ENCODE results near the gene TPT1. TPM values are rescaled to one million over a fixed set of nuclear protein-coding genes. Genes with fewer than 3 reads are reported as not detected.
A peak's percentile ranks its signal among the peaks of the same experiment; 100 is the strongest.

TPT1 gene
- total RNA-seq, 1 experiment from 2014 or later = 1,612 TPM

GRCh38 chr13:45333977-45334922 lies 6.7 kb downstream of the TPT1 start:
- DNase-seq (ENCODE audit: low spot score) = no peak

GRCh38 chr13:45333251-45333976 lies 7.6 kb downstream of the TPT1 start:
- no peak for DNase-seq (ENCODE audit: low spot score)

- no peak for DNase-seq (ENCODE audit: low spot score)
Measured at GRCh38 chr13:45332831-45333219, 8.2 kb downstream of the TPT1 start.

- DNase-seq (ENCODE audit: low spot score) = peak; percentile 65
Measured at GRCh38 chr13:45332036-45332830, 8.8 kb downstream of the TPT1 start.

GRCh38 chr13:45331692-45332035 lies 9.3 kb downstream of the TPT1 start:
- DNase-seq (ENCODE audit: low spot score) = no peak

DNA sequence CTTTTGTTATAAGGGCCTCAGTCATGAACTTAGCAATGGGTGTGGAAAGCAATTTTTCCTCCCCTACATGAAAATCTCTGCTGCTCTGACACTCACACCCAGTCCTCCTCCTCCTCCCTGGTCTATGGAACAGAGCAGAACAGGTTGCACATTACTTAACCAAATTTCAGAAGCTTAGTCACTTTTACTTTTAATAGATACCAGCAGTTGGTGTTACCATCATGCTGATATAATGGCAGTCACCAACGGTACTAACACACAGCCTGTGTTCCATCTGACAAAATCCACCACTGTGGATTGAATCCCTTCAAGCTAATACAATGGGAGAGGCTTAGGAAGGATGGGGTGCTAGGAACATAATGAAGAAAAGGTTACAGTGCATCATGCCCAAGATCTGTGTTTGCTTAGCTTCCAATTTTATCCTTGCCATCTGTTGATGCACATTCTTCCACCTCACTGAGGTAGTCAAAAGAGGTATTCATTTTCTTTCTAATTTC lies 9.8 kb downstream of the TPT1 start:
- no peak for DNase-seq (ENCODE audit: low spot score)

DNA sequence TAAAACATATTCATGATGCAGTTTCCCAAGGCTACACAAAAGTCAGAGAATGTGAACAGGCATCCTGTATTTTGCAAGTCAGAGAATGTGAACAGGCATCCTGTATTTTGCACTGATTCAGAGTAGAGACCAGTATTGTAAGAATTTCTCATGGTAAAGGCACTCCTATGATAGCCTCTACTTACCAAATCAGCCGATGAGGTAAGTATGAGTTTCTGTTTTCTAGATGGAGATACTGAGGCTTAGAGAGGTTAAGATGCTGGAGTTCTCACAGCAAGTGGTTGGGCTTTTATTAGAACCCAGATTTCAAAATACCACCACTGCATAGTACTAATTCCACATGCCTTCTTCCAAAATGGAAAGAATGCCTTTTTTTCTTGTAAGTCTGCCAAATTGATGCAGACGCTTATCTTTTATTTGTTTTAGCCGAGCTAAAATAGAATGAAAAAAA lies 12.3 kb downstream of the TPT1 start:
- no peak for DNase-seq (ENCODE audit: low spot score)

- DNase-seq (ENCODE audit: low spot score) = no peak
Measured at GRCh38 chr13:45327253-45327955, 13.6 kb downstream of the TPT1 start.

DNA sequence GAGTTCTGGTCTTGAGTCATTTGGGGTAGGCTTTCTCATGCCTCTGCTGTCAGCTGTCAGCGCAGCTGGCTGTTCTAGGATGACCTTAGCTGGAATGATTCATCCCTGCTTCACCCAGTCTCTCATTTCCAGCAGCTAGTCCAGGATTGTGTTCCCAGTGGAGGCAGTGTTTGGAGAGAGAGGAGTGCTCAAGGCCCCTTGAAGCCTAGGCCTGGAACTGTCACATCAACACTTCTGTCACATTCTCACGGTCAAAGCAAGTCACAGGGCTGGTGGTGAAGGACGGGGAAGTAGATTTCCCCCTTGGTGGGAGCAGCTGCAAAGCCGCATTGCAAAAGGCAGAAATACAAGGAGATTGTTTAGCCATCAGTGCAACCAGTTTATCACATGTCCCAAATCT lies 15.2 kb downstream of the TPT1 start:
- DNase-seq (ENCODE audit: low spot score) = peak; percentile 89

- no peak for DNase-seq (ENCODE audit: low spot score)
Measured at GRCh38 chr13:45320876-45321629, 19.9 kb downstream of the TPT1 start.

DNA sequence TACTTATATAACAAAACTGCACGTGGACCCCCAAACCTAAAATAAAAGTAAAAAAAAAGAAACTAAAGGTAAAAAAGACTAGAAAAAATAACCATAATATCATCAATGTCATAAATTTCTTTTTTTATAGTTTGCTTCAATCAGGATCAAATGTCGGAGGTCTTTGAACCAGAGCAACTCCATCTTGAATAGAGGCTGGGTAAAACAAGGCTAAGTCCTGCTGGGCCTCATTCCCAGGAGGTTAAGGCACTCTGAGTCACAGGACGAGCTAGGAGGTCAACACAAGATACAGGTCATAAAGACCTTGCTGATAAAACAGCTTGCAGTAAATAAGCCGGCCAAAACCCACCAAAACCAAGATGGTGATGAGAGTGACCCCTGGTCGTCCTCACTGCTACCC lies 24.0 kb downstream of the TPT1 start:
- DNase-seq (ENCODE audit: low spot score) = no peak

- DNase-seq (ENCODE audit: low spot score) = no peak
Measured at GRCh38 chr13:45316338-45316737, 24.6 kb downstream of the TPT1 start.

DNA sequence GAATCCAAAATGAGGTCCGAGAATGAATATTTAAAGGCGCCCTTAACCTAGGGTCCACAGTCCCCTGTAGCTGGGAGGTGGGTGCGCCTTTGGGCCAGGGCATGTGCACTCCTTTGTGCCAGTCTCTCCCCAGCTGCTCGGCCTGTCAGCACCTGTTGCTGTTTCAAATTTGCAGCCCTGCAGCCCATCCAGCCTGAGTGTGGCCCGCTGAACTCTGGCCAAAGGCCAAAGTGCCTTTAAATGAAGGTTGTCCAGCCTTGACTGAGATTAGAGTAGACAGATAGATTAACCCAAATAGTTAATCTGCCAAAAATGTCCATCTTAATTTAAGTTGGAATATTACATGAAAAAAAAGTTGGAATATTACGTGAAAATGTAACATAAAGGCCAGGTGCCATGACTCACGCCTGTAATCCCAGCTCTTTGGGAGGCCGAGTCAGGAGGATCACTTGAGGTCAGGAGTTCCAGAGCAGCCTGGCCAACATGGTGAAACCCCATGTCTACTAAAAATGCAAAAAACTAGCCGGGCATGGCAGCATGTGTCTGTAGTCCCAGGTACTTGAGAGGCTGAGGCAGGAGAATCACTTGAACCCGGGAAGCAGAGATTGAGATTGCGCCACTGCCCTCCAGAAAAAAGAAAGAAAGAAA lies 25.3 kb downstream of the TPT1 start:
- DNase-seq (ENCODE audit: low spot score) = no peak

- DNase-seq (ENCODE audit: low spot score) = no peak
Measured at GRCh38 chr13:45314822-45315221, 26.2 kb downstream of the TPT1 start.

GRCh38 chr13:45310341-45311131 lies 30.4 kb downstream of the TPT1 start:
- no peak for DNase-seq (ENCODE audit: low spot score)

DNA sequence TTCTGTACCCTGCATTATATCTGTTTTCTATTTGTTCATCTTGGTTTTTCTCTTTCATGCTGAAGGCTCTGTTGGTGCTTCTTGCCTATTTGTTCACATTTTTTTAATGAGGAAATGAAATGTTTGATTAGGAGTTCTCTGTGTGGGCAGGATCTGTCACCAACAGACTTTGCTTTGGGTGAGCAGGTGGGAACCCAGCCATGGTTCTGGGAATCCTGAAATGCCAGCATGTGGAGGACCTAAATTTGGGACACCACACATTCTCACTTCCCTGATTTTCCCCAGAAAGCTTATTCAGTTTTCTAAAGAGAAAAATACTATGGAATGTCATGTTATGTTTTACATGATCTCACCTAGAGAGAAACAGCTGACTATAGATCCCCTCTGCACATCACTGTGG lies 34.0 kb downstream of the TPT1 start:
- DNase-seq (ENCODE audit: low spot score) = no peak

DNA sequence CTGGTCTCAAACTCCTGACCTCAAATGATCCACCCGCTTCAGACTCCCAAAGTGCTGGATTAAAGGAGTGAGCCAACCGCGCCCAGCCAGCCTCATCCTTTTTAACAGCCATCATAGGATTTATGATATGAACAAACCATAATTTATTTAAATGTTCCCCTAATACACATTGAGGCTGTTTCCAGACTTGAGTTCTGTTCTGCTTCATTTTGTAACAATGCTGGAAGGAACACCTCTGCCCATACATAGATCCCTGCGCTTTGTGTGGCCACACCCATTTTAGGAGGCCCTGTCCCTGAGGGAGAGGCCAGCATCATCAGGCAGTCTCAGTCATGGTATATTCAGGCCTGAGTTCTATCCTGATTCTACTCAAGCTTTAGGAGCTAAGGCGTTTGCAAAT lies 35.9 kb downstream of the TPT1 start:
- no peak for DNase-seq (ENCODE audit: low spot score)

DNA sequence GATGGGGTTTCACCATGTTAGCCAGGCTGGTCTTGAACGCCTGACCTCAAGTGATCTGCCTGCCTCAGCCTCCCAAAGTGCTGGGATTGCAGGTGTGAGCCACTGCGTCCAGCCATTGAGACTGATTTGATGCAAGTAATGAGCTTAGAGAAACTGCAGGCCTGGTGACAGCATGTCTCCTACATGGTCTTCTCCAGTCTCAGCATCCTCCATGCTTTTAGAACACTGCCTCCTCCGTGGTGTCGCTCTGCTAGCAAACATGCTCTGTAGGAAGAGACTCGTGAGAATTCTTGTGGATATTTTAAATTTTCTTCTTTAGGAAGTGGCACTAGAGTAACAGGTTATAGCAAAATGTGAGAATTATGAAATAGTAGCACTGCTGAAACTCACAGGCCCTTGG lies 37.1 kb downstream of the TPT1 start:
- DNase-seq (ENCODE audit: low spot score) = no peak

DNA sequence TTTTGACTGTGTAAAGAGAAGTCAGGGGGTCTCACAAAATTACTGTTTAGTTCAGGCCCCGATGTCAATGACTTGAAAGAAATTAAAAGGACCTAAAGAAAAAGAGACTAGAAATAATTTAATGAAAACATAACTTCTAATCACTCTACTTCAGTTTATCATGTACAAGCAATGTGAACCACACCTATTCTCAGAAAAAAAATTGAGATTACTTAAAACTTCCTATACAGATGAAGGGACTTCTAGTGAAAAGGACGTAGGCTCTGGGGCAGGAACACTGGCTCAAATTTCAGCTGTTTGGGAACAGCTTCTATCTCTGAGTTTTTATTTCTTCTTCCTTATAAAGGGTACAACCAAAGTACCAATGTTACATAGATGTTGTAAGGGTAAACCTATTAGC lies 38.0 kb downstream of the TPT1 start:
- no peak for DNase-seq (ENCODE audit: low spot score)
